HepG2 (cell line): ENCODE results near the gene KISS1R. TPM values are rescaled to one million over a fixed set of nuclear protein-coding genes. Genes with fewer than 3 reads are reported as not detected.

ENCODE experiments used
- ATAC-seq: fragments of 200-7000 bp; cut with Tn5 transposase; 3 replicates; pipeline ENCODE4 v1.9.1; 2020; ENCODE audit warnings: mild to moderate bottlenecking, moderate library complexity
- BruUV-seq: library from RNA; stranded (reverse); fragments of 400-500 nt; replicated peaks from 2 replicates; lab custom pipeline; 2021; lab: Mats Ljungman, UMichigan
- CTCF ChIA-PET: fragments of 300-600 bp; formaldehyde crosslinking; extraction: SDS; loops from one replicate; lab custom pipeline; 2021; ENCODE audit warnings: low total read pairs, inconsistent platforms, low intra/inter-chr PET ratio; lab: Yijun Ruan, JAX
- POLR2A ChIA-PET: fragments of 350-600 bp; sonication (Branson Sonifier 250); formaldehyde crosslinking; loops from one replicate; lab custom pipeline; 2020; ENCODE audit warnings: antibody characterized with exemption, inconsistent platforms; lab: Yijun Ruan, JAX
- DNase-seq: peaks from one replicate; pipeline ENCODE4 v3.0.0-alpha.2; 2015; ENCODE audit warnings: low spot score
- FAIRE-seq: peaks from 3 replicates; lab custom pipeline; 2011; peaks lifted over from hg19 to GRCh38; lab: Jason Lieb, UNC
- H2AFZ ChIP-seq: one replicate; pipeline ENCODE4 v1.6.1; 2011; ENCODE audit warnings: low read length, inconsistent platforms
- H3K27ac ChIP-seq: fragments of 300-600 bp; 3 replicates; pipeline ENCODE4 v1.8.0; 2011; ENCODE audit warnings: mixed run types, mild to moderate bottlenecking, mixed read lengths, low read length, inconsistent platforms; ENCODE audit not compliant: insufficient read depth; ENCODE audit errors: extremely low read length
- H3K27me3 ChIP-seq, 2 experiments: fragments of 200-600 bp in 1 of 2; 2 replicates in 1 of 2; 3 replicates in 1 of 2; pipeline versions ENCODE4 v1.6.0 to v1.8.0; 2011; ENCODE audit warnings: low read length in 2 of 2, mild to moderate bottlenecking in 2 of 2, moderate library complexity in 2 of 2, inconsistent platforms in 1 of 2; ENCODE audit not compliant: insufficient read depth in 2 of 2, control insufficient read depth in 1 of 2
- H3K36me3 ChIP-seq, 2 experiments: fragments of 200-600 bp in 1 of 2; replicated peaks in 1 of 2; 2 replicates in 1 of 2; 3 replicates in 1 of 2; pipeline versions ENCODE4 v1.5.1 to v1.8.0; 2011; ENCODE audit warnings: low read length in 2 of 2, inconsistent platforms in 1 of 2; ENCODE audit not compliant: insufficient read depth in 2 of 2, control insufficient read depth in 1 of 2
- H3K4me1 ChIP-seq: 2 replicates; pipeline ENCODE4 v1.5.1; 2012; ENCODE audit warnings: low read length, inconsistent platforms; ENCODE audit not compliant: insufficient read depth
- H3K4me2 ChIP-seq: 2 replicates; pipeline ENCODE4 v1.6.0; 2011; ENCODE audit warnings: low read depth, low read length, inconsistent platforms
- H3K4me3 ChIP-seq, 3 experiments: fragments of 200-600 bp in 1 of 3; sonication (generic), shearing (Covaris generic) in 1 of 3; replicated peaks in 1 of 3; 2 replicates each; pipeline ENCODE4 v1.5.1; 2011 to 2016; ENCODE audit warnings: low read length in 3 of 3, inconsistent platforms in 2 of 3, low read depth in 2 of 3, mild to moderate bottlenecking in 2 of 3, control low read depth in 1 of 3, mixed read lengths in 1 of 3; ENCODE audit not compliant: insufficient read depth in 1 of 3
- H3K79me2 ChIP-seq: one replicate; pipeline ENCODE4 v1.6.1; 2011; ENCODE audit warnings: low read length, inconsistent platforms; ENCODE audit not compliant: insufficient read depth
- H3K9ac ChIP-seq: 2 replicates; pipeline ENCODE4 v1.6.0; 2011; ENCODE audit warnings: mild to moderate bottlenecking, low read depth, low read length, inconsistent platforms; ENCODE audit not compliant: insufficient read depth
- H3K9me3 ChIP-seq: 2 replicates; pipeline ENCODE4 v1.5.1; 2012; ENCODE audit warnings: mild to moderate bottlenecking, low read length
- H4K20me1 ChIP-seq: 2 replicates; pipeline ENCODE4 v1.6.0; 2011; ENCODE audit warnings: inconsistent platforms, mild to moderate bottlenecking, low read length, moderate library complexity; ENCODE audit not compliant: insufficient read depth
- BRF2 ChIP-seq: sonication (generic); formaldehyde crosslinking; IDR thresholded peaks from 2 replicates; pipeline ENCODE4 v1.8.1; 2022; ENCODE audit warnings: mild to moderate bottlenecking, missing genetic modification reagents
- CBX1 ChIP-seq: IDR thresholded peaks from one replicate; pipeline ENCODE4 v1.6.1; 2016; ENCODE audit warnings: antibody characterized with exemption, low read depth
- GABPA ChIP-seq, 2 experiments: IDR thresholded peaks; 2 replicates each; pipeline ENCODE4 v1.6.1; 2011 to 2016; ENCODE audit warnings: low read depth in 2 of 2, low read length in 1 of 2, missing biosample characterization in 1 of 2, missing genetic modification characterization in 1 of 2
- GTF3A ChIP-seq: sonication (generic); formaldehyde crosslinking; conservative IDR thresholded peaks from 2 replicates; pipeline ENCODE4 v1.4.0; 2020; ENCODE audit warnings: mild to moderate bottlenecking, missing genetic modification reagents
- HMGA1 ChIP-seq: sonication (generic); formaldehyde crosslinking; conservative IDR thresholded peaks from 2 replicates; pipeline ENCODE4 v1.4.0; 2020; ENCODE audit warnings: missing genetic modification reagents
- JUN ChIP-seq: sonication (generic); formaldehyde crosslinking; IDR thresholded peaks from 2 replicates; pipeline ENCODE4 v1.4.0; 2020; ENCODE audit warnings: mild to moderate bottlenecking, missing genetic modification reagents
- POLR2G ChIP-seq: fragments of 200-400 bp; formaldehyde crosslinking; IDR thresholded peaks from 2 replicates; pipeline ENCODE4 v1.6.1; 2018; ENCODE audit warnings: mild to moderate bottlenecking, low read depth, low read length, moderate library complexity
- RNF2 ChIP-seq: fragments of 450-650 bp; conservative IDR thresholded peaks from 2 replicates; pipeline ENCODE4 v1.6.1; 2016; ENCODE audit warnings: low read depth
- THAP7 ChIP-seq: sonication (generic); formaldehyde crosslinking; IDR thresholded peaks from 2 replicates; pipeline ENCODE4 v1.8.1; 2023; ENCODE audit warnings: mild to moderate bottlenecking, missing genetic modification reagents
- YY1 ChIP-seq: IDR thresholded peaks from 2 replicates; pipeline ENCODE4 v1.6.1; 2011; ENCODE audit warnings: low read length, low read depth, moderate library complexity, mild to moderate bottlenecking; ENCODE audit not compliant: insufficient read depth, insufficient replicate concordance
- ZNF274 ChIP-seq: sonication (generic); formaldehyde crosslinking; IDR thresholded peaks from 2 replicates; pipeline ENCODE4 v1.5.1; 2020; ENCODE audit warnings: mild to moderate bottlenecking, missing genetic modification reagents
- ZNF335 ChIP-seq: sonication (generic); formaldehyde crosslinking; IDR thresholded peaks from 2 replicates; pipeline ENCODE4 v1.4.0; 2020; ENCODE audit warnings: missing genetic modification reagents
- ZNF616 ChIP-seq: sonication (generic); formaldehyde crosslinking; IDR thresholded peaks from 2 replicates; pipeline ENCODE4 v1.5.0; 2020; ENCODE audit warnings: low read depth, mild to moderate bottlenecking, missing genetic modification reagents
- ZNF687 ChIP-seq: sonication (generic); formaldehyde crosslinking; IDR thresholded peaks from 2 replicates; pipeline ENCODE4 v1.5.1; 2020; ENCODE audit warnings: mild to moderate bottlenecking, missing genetic modification reagents, moderate library complexity
- ZNF710 ChIP-seq: sonication (generic); formaldehyde crosslinking; IDR thresholded peaks from 2 replicates; pipeline ENCODE4 v1.5.0; 2020; ENCODE audit warnings: mild to moderate bottlenecking, missing genetic modification reagents, borderline replicate concordance
- WGBS: methylation state at CpG from one replicate; pipeline ENCODE4 v1.1.6; 2017; ENCODE audit warnings: low lambda C conversion rate; 5-methylcytosine and 5-hydroxymethylcytosine counted together
- in situ Hi-C: cut with HindIII; loops from 2 replicates; pipeline ENCODE4 v1.10.0; 2017; ENCODE audit warnings: low pct_unique_long_range_greater_than_20kb; ENCODE audit not compliant: extremely low pct_ligation_motif_present
- intact Hi-C: fragments of 100-400 bp; cut with micrococcal nuclease; formaldehyde crosslinking; loops from one replicate; pipeline ENCODE4 v1.10.0; 2022; ENCODE audit not compliant: unreplicated experiment
- polyA plus RNA-seq, 8 experiments: library from polyadenylated mRNA; depleted of rRNA in 3 of 8; stranded (reverse) in 7 of 8; unstranded in 1 of 8; fragments of >200 nt; fragmentation: Illumina TruSeq in 4 of 8; extraction: Trizol in 4 of 8; gene quantifications; 2 replicates each; pipeline versions ENCODE4 v1.2.1 to v1.2.3, GENCODE V29; 2011 to 2016; ENCODE audit warnings: low read depth in 4 of 8, missing spikeins in 1 of 8, mixed read lengths in 1 of 8; ENCODE audit not compliant: insufficient read depth in 1 of 8
- total RNA-seq, 5 experiments: library from RNA; depleted of rRNA; stranded (reverse); fragments of >200 nt; fragmentation: Illumina TruSeq; extraction: Trizol; gene quantifications; 2 replicates each; pipeline ENCODE4 v1.2.3, GENCODE V29; 2016; ENCODE audit warnings: low read depth in 1 of 5

The KISS1R gene
- total and polyA plus RNA-seq, 2 of the 13 experiments (the other 11 are each of a cell fraction or from before 2014, with no cell fraction given), result 1.1 to 10.2 TPM

GRCh38 chr19:952680-953444, 35.7 kb downstream of the KISS1R start:
- no TSS peak for BruUV-seq
- H3K79me2 ChIP-seq, result peaks cover 72% of the 10 kb centered on the region
- H3K36me3 ChIP-seq, result peaks cover 12% of the 10 kb centered on the region in 2 experiments; a peak in 4 of 5 replicates
- ATAC-seq (peak; percentile 82), FAIRE-seq (peak; percentile 80), DNase-seq (peak; percentile 95)
- intact Hi-C loops, result loop anchor here (2.0 kb wide), 2 partner anchors 18 to 68 kb away; partner anchors contain the start of genes RNU6-2 and TMEM259
- no peaks in the 10 kb centered on the region for H3K9me3 ChIP-seq
- peaks cover 85% of the 10 kb centered on the region for H3K4me1 ChIP-seq
- no peaks in the 10 kb centered on the region for H3K27me3 ChIP-seq
- peaks cover under 1% of the 10 kb centered on the region; the same call in 1 of the 2 replicates for H4K20me1 ChIP-seq
- H3K4me3 ChIP-seq, result peak overlapping the region; percentile 31 to 70 (median 36); a peak in 5 of 6 replicates
- H2AFZ ChIP-seq, result no peak overlapping the region
- peak overlapping the region; percentile 86 for H3K4me2 ChIP-seq
- 2% methylated on average over 8 of the region's 21 CpGs for WGBS
- CTCF ChIA-PET, result no interaction called here
- POLR2A ChIA-PET, result interaction anchor here (0.8 to 4.8 kb wide), 19 partner anchors 9 to 40 kb away, joined by 3 to 50 read pairs (median 4); partner anchors contain the start of gene WDR18
- peak overlapping the region; percentile 92 for H3K9ac ChIP-seq
- H3K27ac ChIP-seq, result peak overlapping the region; percentile 99
- in situ Hi-C loops, result no loop called here
- TF ChIP-seq CBX1, result no peak
- peak; percentile 89 for TF ChIP-seq ZNF687 (CRISPR knock-in tag)
- no peak for TF ChIP-seq JUN (CRISPR knock-in tag)
- TF ChIP-seq POLR2G, result peak; percentile 63
- TF ChIP-seq GTF3A, result no peak
- TF ChIP-seq ZNF274 (CRISPR knock-in tag), result peak; percentile 53; the same call in 1 of the 2 replicates
- no peak for TF ChIP-seq THAP7 (CRISPR knock-in tag)
- peak; percentile 77 for TF ChIP-seq YY1
- no peak for TF ChIP-seq GABPA (IDR thresholded peaks at IDR 0.05; ENCODE audit: low read depth, low read length)
- peak; percentile 60; the same call in 1 of the 2 replicates for TF ChIP-seq GABPA (CRISPR knock-in tag; IDR thresholded peaks at IDR 0.05; ENCODE audit: low read depth)
- no peak; the same call in 1 of the 2 replicates for TF ChIP-seq ZNF335 (CRISPR knock-in tag)
- TF ChIP-seq HMGA1 (CRISPR knock-in tag), result no peak
- no peak for TF ChIP-seq RNF2
- TF ChIP-seq BRF2 (CRISPR knock-in tag), result no peak
- peak; percentile 83; the same call in 1 of the 2 replicates for TF ChIP-seq ZNF710 (CRISPR knock-in tag)
- 0 out of 2 replicates have a peak, but pooled peaks have one; percentile 22 for TF ChIP-seq ZNF616 (CRISPR knock-in tag)
